Vagina (tissue), 2 donors: Measurements from ENCODE around the gene MGAT5B.

ENCODE experiments used
- CTCF ChIP-seq, 3 experiments: fragments of 450-650 bp in 2 of 3; fragments of 200-600 bp in 1 of 3; sonication (generic) in 1 of 3; IDR thresholded peaks; one replicate each; pipeline ENCODE4 v1.5.1; 2017 to 2019; ENCODE audit warnings: antibody characterized with exemption in 3 of 3, mild to moderate bottlenecking in 2 of 3, moderate library complexity in 2 of 3
- POLR2A ChIP-seq, 2 donors: fragments of 450-650 bp; IDR thresholded peaks; one replicate each; pipeline ENCODE4 v1.6.1; 2017; ENCODE audit warnings: antibody characterized with exemption in 2 of 2, mild to moderate bottlenecking in 2 of 2, moderate library complexity in 2 of 2
- POLR2AphosphoS5 ChIP-seq, 2 donors: sonication (generic); formaldehyde crosslinking; IDR thresholded peaks; one replicate each; pipeline ENCODE4 v1.9.0; 2017; ENCODE audit warnings: antibody characterized with exemption in 2 of 2, mild to moderate bottlenecking in 2 of 2, low read depth in 1 of 2; ENCODE audit not compliant: insufficient read depth in 1 of 2

GRCh38 chr17:76824093-76824492 lies 44.1 kb upstream of the MGAT5B start:
- TF ChIP-seq CTCF (IDR thresholded peaks at IDR 0.05) (no peak), POLR2AphosphoS5 (IDR thresholded peaks at IDR 0.05; ENCODE audit: insufficient read depth in 1 of 2, low read depth in 1 of 2) (no peak), POLR2A (IDR thresholded peaks at IDR 0.05) (no peak)
